HepG2 (cell line): ENCODE results near the gene NAB2. TPM values are rescaled to one million over a fixed set of nuclear protein-coding genes. Genes with fewer than 3 reads are reported as not detected.

Experiments
- AHDC1 ChIP-seq: sonication (generic); formaldehyde crosslinking; IDR thresholded peaks from 2 replicates; pipeline ENCODE4 v1.5.1; 2020; ENCODE audit warnings: mild to moderate bottlenecking, missing genetic modification reagents, borderline replicate concordance
- ATF3 ChIP-seq: sonication (generic); formaldehyde crosslinking; IDR thresholded peaks from 2 replicates; pipeline ENCODE4 v1.4.0; 2020; ENCODE audit warnings: missing genetic modification reagents
- BORCS8-MEF2B ChIP-seq: sonication (generic); formaldehyde crosslinking; IDR thresholded peaks from 2 replicates; pipeline ENCODE4 v1.8.0; 2022; ENCODE audit warnings: mild to moderate bottlenecking, missing genetic modification reagents
- BRD4 ChIP-seq: sonication (generic); formaldehyde crosslinking; IDR thresholded peaks from 2 replicates; pipeline ENCODE4 v1.4.0; 2020; ENCODE audit warnings: missing genetic modification reagents
- ETV5 ChIP-seq: IDR thresholded peaks from 2 replicates; pipeline ENCODE4 v1.6.1; 2018; ENCODE audit warnings: missing biosample characterization, missing genetic modification reagents, inconsistent platforms, borderline replicate concordance
- KLF16 ChIP-seq, 2 experiments: sonication (generic) in 1 of 2; formaldehyde crosslinking in 1 of 2; IDR thresholded peaks; 2 replicates each; pipeline versions ENCODE4 v1.6.1 to v1.8.0; 2016 to 2023; ENCODE audit warnings: missing genetic modification reagents in 2 of 2, missing compliant biosample characterization in 1 of 2
- MYPOP ChIP-seq: sonication (generic); formaldehyde crosslinking; IDR thresholded peaks from 2 replicates; pipeline ENCODE4 v1.8.1; 2023; ENCODE audit warnings: mild to moderate bottlenecking, moderate library complexity, missing genetic modification reagents
- NFAT5 ChIP-seq: sonication (generic); formaldehyde crosslinking; IDR thresholded peaks from 2 replicates; pipeline ENCODE4 v1.4.0; 2020; ENCODE audit warnings: missing genetic modification reagents
- RELA ChIP-seq: sonication (generic); formaldehyde crosslinking; IDR thresholded peaks from 2 replicates; pipeline ENCODE4 v1.4.0; 2020; ENCODE audit warnings: missing genetic modification reagents
- RFXAP ChIP-seq: sonication (generic); formaldehyde crosslinking; IDR thresholded peaks from 2 replicates; pipeline ENCODE4 v1.4.0; 2020; ENCODE audit warnings: missing genetic modification reagents, borderline replicate concordance
- RXRA ChIP-seq: sonication (generic); formaldehyde crosslinking; IDR thresholded peaks from 2 replicates; pipeline ENCODE4 v1.5.1; 2020; ENCODE audit warnings: missing genetic modification reagents
- SRSF4 ChIP-seq: fragments of 200-400 bp; formaldehyde crosslinking; IDR thresholded peaks from one replicate; pipeline ENCODE4 v1.6.1; 2018; ENCODE audit warnings: mild to moderate bottlenecking, low read depth, low read length, moderate library complexity; ENCODE audit not compliant: poor library complexity, severe bottlenecking
- TFAP4 ChIP-seq: sonication (generic); IDR thresholded peaks from 2 replicates; pipeline ENCODE4 v1.6.1; 2016; ENCODE audit warnings: low read depth, borderline replicate concordance
- ZNF33B ChIP-seq: sonication (generic); formaldehyde crosslinking; IDR thresholded peaks from 2 replicates; pipeline ENCODE4 v1.5.1; 2020; ENCODE audit warnings: mild to moderate bottlenecking, missing genetic modification reagents
- ZNF788 ChIP-seq: sonication (generic); formaldehyde crosslinking; IDR thresholded peaks from 2 replicates; pipeline ENCODE4 v1.5.0; 2020; ENCODE audit warnings: mild to moderate bottlenecking, missing genetic modification reagents, borderline replicate concordance
- polyA plus RNA-seq, 8 experiments: library from polyadenylated mRNA; depleted of rRNA in 3 of 8; stranded (reverse) in 7 of 8; unstranded in 1 of 8; fragments of >200 nt; fragmentation: Illumina TruSeq in 4 of 8; extraction: Trizol in 4 of 8; gene quantifications; 2 replicates each; pipeline versions ENCODE4 v1.2.1 to v1.2.3, GENCODE V29; 2011 to 2016; ENCODE audit warnings: low read depth in 4 of 8, missing spikeins in 1 of 8, mixed read lengths in 1 of 8; ENCODE audit not compliant: insufficient read depth in 1 of 8
- total RNA-seq, 5 experiments: library from RNA; depleted of rRNA; stranded (reverse); fragments of >200 nt; fragmentation: Illumina TruSeq; extraction: Trizol; gene quantifications; 2 replicates each; pipeline ENCODE4 v1.2.3, GENCODE V29; 2016; ENCODE audit warnings: low read depth in 1 of 5

The NAB2 gene
- total and polyA plus RNA-seq, 2 of the 13 experiments (the other 11 are each of a cell fraction or from before 2014, with no cell fraction given) = 11.7 to 12.9 TPM

- TF ChIP-seq AHDC1 (CRISPR knock-in tag) (peak; percentile 61; the same call in 1 of the 2 replicates), RFXAP (CRISPR knock-in tag) (no peak; the same call in 1 of the 2 replicates), BORCS8-MEF2B (CRISPR knock-in tag) (peak; percentile 14), ETV5 (peak; percentile 55; the same call in 1 of the 2 replicates), ZNF33B (CRISPR knock-in tag) (peak; percentile 63; the same call in 1 of the 2 replicates), KLF16 (CRISPR knock-in tag; IDR thresholded peaks at IDR 0.05) (peak in 1 of 2 experiments; percentile 68; a peak in 2 of 4 replicates), TFAP4 (no peak), RELA (CRISPR knock-in tag) (no peak), SRSF4 (no peak), ATF3 (peak; percentile 95), BRD4 (CRISPR knock-in tag) (no peak), NFAT5 (CRISPR knock-in tag) (no peak), RXRA (CRISPR knock-in tag) (peak; percentile 94), MYPOP (peak; percentile 65; the same call in 1 of the 2 replicates), ZNF788 (CRISPR knock-in tag) (no peak; the same call in 1 of the 2 replicates)
These were observed 13.2 kb downstream of the NAB2 start (continued) for GRCh38 chr12:57101892-57102695.
